HFF-Myc (cell line): ENCODE data around the gene OR6B1.
"Not testable (repeated sequence)": the region's sequence is repeated elsewhere in the genome, so short reads cannot be mapped to it uniquely, and the experiment has no call there.

ENCODE experiments used
- DNase-seq: peaks from one replicate; pipeline ENCODE4 v3.0.0-alpha.2; 2011; ENCODE audit warnings: low read depth; ENCODE audit errors: extremely low read depth
- H3K4me3 ChIP-seq: replicated peaks from 2 replicates; pipeline ENCODE4 v1.5.1; 2011; ENCODE audit warnings: low read depth, mild to moderate bottlenecking, control low read depth, low read length
- CTCF ChIP-seq: IDR thresholded peaks from 2 replicates; pipeline ENCODE4 v1.5.1; 2012; ENCODE audit warnings: mild to moderate bottlenecking, low read depth, low read length, control low read depth; ENCODE audit errors: missing control alignments

Gene OR6B1

GRCh38 chr7:144036302-144036885 lies 36.3 kb downstream of the OR6B1 start:
- TF ChIP-seq CTCF, result no peak
- no peak for DNase-seq
- H3K4me3 ChIP-seq, result no peak overlapping the region

DNA sequence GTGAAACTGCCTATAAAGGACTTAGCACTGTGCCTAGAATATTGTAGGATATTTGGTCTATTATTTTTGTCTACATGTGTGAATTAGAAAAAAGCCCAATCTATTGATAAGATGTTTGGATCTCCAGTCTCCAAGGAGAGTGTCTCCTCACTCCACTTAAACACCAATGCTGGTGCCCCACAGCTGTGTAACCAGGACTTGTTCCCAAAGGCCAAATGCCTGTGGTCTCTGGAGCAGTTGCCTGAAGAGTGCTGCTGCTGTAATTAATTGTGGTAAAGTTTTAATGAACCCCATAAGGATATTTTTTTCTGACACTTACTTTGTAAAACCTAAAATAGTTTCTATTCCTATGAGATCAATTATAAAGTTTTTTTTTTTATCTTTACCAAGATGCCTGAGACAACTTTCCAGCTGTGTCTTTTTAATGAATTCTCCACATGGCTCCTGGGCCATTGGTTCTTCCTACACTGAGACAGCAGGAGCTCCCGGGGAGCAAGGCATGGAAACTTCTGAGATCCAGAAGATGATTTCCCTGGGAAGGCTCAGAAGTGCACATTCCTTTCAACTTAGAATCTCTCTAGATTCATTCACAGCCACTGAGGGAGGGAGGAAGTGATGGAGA lies 37.4 kb downstream of the OR6B1 start:
- no peak for TF ChIP-seq CTCF
- H3K4me3 ChIP-seq, result no peak overlapping the region
- no peak for DNase-seq

- H3K4me3 ChIP-seq, result no peak overlapping the region
- no peak for TF ChIP-seq CTCF
- no peak for DNase-seq
Measured at GRCh38 chr7:144038887-144039286, 38.8 kb downstream of the OR6B1 start.

DNA sequence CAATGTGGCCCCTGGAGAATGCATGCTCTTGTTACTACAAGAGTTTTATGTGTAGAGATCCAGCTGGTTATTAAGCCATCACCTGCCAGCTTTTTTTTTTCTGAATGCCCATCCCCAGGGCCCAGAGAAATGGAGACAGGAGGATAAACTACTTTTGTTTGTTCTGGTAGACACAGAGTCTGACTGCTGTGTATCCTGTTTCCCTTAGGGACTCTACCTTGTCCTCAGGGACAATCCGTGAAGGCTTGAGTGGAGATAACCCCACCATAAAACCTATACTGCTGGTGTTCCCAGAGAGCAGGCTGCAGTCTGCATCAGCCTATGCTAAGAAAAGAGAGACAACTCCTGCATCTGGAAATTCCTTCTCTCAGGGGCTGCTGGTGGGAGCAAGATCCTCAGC lies 48.5 kb downstream of the OR6B1 start, which contains the start of gene OR2A5:
Gene OR2A5 (plus strand): TSS at position 301 of the 400 bp plus-strand sequence. CDS start 1,454 bp downstream, outside the sequence.
- TF ChIP-seq CTCF, result no peak
- no peak within 1 kb of the TSS for H3K4me3 ChIP-seq
- DNase-seq, result no peak

DNA sequence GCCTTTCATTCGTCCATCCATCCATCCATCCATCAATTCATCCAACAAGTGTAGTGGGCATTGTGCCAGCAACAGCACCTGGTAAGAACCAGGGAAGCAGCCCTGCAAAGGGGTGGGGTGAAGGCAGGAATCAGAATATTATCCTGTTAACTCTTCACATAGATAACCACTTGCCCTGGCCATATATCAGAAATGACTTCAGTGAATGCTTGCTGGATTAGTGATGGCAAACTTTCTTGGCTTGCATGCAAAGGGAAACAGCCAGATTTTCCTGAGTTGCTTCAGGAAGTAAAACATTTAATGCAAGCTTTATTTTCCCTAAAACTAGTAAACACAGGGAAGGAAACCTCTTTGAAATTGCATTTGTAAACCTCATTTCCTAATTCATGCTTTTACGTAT lies 49.4 kb downstream of the OR6B1 start:
- no peak for DNase-seq
- no peak for TF ChIP-seq CTCF
- no peak overlapping the region for H3K4me3 ChIP-seq

DNA sequence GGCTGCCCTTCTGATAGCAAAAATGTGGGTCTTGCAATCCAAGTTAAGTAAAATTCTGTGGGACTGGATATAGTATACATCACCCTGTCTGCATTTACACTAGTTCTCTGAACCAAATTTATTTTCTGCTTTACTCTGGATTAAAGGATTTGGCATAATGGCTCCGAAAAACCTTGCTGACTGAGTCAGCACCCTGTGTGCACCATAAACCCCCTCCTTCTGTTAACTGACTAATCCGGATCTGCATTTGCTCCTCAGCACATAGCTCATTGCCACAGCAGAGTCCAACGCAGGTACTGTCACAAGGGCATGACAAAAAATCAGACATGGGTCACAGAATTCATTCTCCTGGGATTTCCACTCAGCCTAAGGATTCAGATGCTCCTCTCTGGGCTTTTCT lies 50.0 kb downstream of the OR6B1 start:
- no peak for TF ChIP-seq CTCF
- no peak overlapping the region for H3K4me3 ChIP-seq
- DNase-seq, result no peak

DNA sequence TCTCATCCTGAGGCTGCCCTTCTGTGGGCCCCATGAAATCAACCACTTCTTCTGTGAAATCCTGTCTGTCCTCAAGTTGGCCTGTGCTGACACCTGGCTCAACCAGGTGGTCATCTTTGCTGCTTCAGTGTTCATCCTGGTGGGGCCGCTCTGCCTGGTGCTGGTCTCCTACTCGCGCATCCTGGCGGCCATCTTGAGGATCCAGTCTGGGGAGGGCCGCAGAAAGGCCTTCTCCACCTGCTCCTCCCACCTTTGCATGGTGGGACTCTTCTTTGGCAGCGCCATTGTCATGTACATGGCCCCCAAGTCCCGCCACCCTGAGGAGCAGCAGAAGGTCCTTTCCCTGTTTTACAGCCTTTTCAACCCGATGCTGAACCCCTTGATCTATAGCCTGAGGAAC lies 50.8 kb downstream of the OR6B1 start:
- H3K4me3 ChIP-seq, DNase-seq: not testable (repeated sequence)
